Central memory CD4-positive, alpha-beta T cell (primary cell): ENCODE measurements around the gene SCN4A.
A peak's percentile ranks its signal among the peaks of the same experiment; 100 is the strongest.
"Not testable (repeated sequence)": the region's sequence is repeated elsewhere in the genome, so short reads cannot be mapped to it uniquely, and the experiment has no call there.

Experiments used
- DNase-seq: peaks from one replicate; pipeline ENCODE4 v3.0.0; 2022

SCN4A gene

DNA sequence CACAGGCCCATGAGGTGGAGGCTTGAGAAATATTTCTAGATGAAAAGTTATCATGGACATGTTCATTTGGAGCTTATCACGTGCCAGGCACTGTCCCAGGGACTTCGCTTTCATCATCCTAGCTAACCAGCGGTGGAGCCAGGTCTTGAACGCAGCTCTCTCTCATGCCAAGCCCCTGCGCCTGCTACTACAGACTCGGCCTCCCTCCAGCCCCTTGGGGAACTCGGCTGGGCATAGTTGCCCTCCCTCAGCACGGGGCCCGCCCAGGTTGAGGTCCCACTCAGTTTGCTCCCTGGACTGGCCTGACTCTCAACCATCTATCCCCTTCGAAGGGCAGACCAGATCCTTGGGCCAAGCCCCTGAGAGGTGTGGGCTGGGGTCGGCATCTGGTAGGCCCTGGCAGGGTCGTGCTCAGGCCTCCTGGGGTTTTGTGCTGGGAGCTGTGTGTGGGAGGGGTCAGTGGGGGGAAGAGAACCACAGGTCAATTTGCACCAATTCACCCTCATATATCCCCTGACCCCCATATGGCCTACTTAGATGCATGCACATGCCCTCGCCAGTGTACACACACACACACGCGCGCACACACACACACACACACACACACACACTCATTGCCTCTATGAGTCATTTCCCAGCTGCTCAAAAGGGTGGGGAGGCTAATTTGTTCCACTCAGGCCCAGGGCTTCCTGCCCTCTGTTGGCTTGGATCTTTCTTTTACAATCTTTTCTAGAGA lies 12.1 kb upstream of the SCN4A start:
- DNase-seq = peak; percentile 42

DNA sequence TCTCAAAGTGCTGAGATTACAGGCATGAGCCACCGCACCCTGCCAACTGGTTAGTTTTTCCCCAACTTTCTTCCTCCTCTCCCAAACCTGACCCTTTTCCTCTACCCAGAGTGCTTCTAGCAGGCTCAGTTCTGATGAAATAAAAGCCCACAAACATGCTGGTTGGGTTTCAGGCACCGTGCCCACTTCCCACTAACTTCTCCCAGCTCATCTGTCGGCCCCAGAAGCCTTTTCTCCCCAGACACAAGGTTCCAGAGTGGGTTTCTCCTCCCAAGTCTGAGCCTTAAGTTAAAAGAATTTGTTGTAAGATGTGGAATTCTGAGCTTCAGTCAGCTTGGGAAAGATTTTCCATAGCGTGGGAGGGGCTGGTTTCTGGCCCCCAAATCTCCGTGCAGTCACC lies 11.5 kb upstream of the SCN4A start:
- DNase-seq = no peak

DNA sequence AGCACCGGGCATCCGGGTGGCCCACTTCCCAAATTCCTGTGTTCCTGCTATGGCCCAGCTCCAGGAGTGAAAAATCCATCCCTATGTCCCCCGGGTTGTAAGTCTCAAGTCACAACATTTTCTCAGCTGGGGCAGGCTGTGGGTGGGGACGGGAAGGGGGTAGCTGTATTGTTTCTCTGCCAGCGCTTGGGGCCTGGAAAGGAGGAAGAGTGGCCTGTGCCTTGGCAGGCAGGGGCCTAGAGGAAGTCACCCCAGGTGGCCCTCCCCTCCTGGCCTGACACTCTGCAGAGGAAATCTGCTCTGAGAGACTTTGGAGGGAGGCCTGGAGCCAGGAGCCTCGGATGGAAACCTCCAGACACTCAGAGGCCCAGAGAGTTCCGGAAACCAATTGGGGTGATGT lies 10.6 kb upstream of the SCN4A start:
- DNase-seq = no peak

DNA sequence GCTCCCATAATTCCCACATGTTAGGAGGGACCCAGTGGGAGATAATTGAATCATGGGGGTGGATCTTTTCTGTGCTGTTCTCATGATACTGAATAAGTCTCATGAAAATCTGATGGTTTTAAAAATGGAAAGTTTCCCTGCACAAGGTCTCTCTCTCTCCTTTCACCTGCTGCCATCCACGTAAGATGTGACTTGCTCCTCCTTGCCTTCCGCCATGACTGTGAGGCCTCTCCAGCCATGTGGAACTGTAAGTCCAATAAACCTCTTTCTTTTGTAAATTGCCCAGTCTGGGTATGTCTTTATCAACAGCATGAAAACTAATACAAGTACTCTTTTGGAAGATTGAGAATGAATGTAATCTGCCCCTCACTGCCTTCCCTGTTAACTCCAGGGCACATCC lies 9.9 kb upstream of the SCN4A start:
- not testable (repeated sequence) for DNase-seq

DNA sequence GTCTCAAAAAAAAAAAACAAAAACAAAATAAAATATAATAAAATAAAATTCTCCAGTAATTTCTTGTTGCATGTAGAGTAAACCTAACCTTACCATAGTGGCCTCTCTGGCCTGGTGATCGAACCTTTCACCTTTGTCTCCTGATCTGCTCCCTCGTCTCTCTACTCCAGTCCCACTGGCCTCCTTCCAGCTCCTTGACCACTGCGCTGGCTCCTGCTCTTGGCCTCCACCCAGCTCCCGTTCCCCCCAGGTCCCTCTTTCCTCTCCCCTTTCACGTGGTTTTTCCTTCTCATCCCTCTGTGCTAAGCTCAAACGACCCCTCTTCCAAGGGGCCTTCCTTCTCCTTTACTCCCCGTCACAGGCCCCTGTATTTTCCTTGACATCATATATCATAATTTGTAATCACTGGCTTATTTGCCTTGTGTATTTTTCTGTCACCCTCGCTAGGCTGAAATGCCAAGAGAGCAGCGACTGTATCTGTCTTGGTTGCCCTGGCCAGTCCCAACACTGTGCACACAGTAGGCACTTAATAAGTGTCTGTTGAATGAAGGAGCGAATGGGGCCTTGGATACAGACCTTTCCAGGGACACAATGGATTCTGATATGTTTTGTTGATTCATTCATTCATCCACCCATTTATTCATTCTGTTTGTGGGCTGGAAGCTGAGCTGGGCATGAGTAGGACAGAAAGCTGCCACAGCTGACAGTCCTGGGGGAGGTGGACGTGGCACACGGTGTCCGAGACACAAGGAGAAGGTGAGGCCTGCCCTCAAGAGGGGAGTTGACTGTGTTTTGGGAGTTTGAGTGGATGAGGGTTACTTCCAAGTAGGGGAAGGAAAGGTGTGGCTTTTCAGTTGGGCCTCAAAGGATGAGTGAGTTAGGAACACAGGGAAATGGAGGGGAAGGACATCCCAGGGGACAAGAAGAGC lies 5.8 kb upstream of the SCN4A start:
- no peak for DNase-seq

DNA sequence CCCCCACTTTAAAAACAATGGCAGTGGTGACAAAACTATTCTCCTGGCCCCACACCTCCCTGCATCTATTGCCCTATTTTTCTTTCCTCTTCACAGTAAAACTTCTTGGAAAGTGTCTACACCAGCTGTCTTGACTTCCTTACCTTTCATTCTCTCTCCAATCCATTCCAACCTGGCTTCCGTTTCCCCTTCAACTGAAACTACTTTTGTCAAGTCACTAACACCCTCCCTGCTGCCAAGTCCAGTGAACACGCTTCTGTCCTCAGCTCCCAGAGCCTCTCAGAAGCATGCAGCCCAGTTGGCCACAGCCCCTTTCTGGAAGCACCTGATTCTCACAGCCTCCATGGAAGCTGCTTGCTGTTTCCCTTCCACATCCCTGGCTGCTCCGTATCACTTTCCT lies 4.0 kb upstream of the SCN4A start:
- DNase-seq = no peak

DNA sequence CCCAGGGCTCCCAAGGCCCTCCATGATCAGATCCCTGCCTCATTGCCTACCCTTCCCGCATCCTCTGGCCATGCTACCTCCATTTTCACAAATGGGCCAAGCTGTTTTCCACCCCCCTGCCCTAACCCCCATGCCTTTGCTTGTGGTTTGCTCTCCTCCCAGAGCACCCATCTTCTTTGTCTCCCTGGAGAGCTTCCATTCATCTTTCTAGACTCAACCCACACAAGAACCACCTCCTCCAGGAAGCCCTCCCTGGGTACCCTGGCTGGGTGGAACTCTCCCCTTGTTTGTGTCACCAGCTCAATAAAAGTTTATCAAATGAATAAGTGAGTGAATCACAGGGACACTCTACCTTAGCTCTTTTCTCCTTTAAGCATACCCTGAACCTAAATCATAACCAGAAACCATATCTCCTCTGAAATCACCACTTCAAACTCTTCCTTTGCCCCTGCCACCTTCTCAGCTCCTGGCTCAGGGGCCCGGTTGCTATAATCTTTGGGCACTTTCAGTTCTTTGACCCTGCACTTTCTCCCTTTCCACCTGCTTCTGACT lies 2.9 kb upstream of the SCN4A start:
- no peak for DNase-seq

- no peak for DNase-seq
Observed at GRCh38 chr17:63974594-63975192, 2.0 kb upstream of the SCN4A start.

DNA sequence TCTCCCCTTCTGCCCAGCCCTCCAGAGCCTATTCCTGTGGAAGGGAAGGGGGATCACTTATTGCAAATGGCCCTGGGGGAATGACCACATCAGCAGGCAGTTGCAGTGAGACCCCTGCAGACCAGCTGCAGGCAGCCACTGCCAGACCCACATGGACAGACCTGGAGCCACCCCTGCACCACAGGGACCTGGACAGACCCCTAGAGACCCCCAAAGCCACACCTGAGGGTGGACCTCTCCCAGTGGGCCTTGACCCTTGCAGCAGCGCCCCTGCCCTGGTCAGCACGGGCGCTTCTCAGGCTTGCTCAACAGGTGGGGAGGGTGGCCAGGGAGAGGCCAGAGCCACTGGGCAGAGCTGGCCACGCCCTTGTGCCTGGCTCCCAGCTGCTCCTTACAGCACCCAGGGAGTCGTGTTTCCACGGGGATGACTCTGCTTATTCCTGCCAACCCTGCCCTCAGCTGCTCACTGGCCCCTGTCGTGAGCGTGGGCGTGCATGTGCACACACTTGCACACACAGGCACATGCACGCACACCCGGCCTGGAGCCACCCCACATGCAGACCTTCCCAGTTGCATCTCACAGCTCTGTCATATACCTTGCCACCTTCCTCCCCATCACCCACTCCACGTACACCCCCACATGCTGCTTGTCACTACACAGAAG lies 1.3 kb upstream of the SCN4A start:
- DNase-seq = no peak

DNA sequence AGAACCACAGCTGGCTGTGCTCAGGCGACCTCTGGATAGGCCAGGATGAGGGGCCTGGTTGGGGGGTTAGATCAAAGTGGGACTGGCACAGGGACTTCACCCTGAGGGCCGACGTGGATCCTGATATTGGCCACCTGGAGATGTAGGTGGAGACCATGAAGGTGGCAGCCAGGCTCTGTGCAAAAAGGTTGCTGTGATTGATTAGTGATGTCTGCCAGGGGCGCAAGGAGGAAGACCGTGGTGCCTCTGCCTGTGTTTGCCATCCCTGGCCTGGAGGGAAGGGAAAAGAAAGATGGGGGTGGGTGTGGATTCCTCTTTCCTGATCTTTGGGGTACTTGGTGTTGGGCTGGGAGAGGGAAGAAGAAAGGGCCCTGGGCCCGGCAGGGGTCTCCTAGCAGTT lies 529 bp upstream of the SCN4A start:
- DNase-seq = no peak

DNA sequence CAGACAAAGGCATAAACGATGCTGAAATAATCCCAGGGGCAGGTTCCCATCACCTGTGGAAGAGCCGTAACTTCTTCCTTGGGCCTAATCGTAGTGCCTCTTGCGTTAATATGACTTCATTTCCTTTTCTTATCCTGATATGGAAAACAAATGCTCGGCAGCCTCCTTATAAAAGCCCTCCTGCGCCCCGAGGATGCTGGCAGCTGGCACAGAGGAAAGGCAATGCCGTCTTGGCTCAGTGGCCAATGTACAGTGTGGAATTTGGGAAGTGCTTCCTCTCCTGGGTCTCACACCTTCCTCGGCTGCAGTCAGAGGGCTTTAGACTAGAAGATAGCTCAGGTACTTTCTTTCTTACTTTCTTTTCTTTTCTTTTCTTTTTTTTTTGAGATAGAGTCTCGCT lies 3.4 kb downstream of the SCN4A start:
- no peak for DNase-seq

- DNase-seq = no peak
Observed at GRCh38 chr17:63967953-63968352, 4.8 kb downstream of the SCN4A start.

- DNase-seq = peak; percentile 42
Observed at GRCh38 chr17:63966646-63967264, 6.0 kb downstream of the SCN4A start.

GRCh38 chr17:63963123-63963522 lies 9.6 kb downstream of the SCN4A start:
- DNase-seq = no peak

DNA sequence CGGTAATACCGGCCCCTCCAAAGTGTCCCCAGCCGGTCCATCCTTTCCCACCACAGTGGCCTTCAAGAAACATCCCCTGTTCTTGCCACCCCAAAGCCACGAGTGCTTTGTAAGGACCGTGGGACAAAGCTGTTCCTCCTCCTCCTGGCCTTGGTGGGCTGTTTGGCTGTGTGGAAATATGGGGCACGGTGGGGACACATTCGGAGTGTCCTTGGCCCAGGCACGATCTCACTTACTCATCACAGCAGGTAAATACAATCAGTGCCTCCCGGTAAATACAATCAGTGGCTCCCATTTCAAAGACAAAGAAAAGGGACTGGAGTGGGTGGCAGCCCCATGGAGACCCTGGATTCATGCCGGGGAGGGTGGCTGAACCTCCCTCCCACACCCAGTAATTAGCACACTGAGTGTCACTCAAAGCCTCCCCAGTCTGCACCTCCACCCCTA lies 10.4 kb downstream of the SCN4A start:
- DNase-seq = no peak

GRCh38 chr17:63961355-63962212 lies 11.1 kb downstream of the SCN4A start:
- DNase-seq = peak; percentile 17

- DNase-seq = no peak
Observed at GRCh38 chr17:63960430-63960829, 12.3 kb downstream of the SCN4A start.

DNA sequence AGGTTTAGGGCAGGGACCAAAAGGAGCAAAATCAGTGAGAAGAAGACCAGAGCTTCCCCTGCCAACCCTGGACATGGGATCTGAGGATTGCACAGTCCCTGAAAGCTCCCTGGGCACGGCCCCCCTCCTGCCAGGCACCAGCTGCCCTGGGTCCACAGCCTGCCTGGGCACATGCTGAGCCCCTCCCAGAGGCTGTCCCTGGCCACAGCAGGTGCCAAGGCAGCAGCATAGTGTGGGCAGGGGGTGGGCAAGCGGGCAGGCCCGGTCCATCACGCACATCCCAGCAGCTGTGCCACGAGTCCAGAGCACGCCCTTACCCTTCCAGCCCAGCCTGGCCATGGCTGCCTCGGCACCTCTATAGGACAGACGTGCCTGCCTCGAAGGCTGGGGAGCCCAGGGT lies 12.7 kb downstream of the SCN4A start:
- no peak for DNase-seq

DNA sequence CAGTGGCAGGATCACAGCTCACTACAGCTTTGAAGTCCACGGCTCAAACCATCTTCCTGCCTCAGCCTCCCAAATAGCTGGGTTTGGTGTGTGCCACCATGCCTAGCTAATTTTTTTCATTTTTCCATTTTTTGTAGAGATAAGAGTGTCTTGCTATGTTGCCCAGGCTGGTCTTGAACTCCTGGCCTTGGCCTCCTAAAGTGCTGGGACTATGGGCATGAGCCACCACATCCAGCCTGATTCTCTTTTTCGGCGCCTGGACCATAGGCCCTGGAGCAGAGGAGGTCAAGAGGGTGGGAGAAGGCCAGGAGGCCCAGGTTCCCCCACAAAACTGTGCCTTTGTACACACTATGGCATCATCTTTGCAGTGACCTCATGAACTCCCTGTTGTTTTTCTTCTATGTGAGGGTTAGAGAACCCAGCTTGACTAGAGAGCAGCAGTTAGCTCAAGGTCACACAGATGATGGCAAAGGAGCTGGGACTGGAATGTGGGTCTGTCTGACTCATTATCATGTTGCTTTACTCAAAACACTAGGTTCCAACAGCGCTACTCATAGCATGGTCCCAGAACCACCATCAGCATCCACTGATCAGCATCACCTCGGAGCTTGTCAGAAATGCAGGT lies 16.3 kb downstream of the SCN4A start:
- DNase-seq = no peak

DNA sequence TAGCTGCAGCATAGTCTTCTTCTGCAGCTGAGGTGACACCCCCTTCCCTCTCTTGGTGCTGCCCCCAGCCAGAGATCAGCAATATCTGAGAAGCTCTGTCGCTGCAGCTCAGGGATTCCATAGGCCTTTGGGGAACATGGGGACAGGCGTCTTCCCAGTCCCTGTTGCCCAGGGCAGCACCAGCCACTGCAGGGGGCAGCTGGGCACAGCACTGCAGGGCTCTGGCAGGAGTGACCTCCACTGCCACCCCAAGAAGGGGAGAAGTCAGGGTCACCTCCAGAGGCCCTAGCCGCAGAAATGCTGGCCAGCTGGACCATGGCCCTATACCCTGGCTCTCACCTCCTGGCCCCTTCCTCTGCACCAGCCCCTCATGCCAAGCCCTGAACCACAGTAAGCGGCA lies 16.9 kb downstream of the SCN4A start:
- DNase-seq = no peak

GRCh38 chr17:63955232-63955631 lies 17.5 kb downstream of the SCN4A start:
- DNase-seq = no peak
